B cell (primary cell): ENCODE results near the gene UBE2O.

Experiments
- EZH2 ChIP-seq: IDR thresholded peaks from 2 replicates; pipeline ENCODE4 v1.6.1; 2012; ENCODE audit warnings: borderline replicate concordance, low read depth, mild to moderate bottlenecking, moderate library complexity, low read length; ENCODE audit not compliant: insufficient read depth, poor library complexity, severe bottlenecking
- TF ChIP-seq, protein P1 (sequence below): fragments of 200-600 bp; IDR thresholded peaks from one replicate; pipeline ENCODE4 v1.8.0; 2022; ENCODE audit warnings: antibody characterized with exemption, mild to moderate bottlenecking

DNA sequence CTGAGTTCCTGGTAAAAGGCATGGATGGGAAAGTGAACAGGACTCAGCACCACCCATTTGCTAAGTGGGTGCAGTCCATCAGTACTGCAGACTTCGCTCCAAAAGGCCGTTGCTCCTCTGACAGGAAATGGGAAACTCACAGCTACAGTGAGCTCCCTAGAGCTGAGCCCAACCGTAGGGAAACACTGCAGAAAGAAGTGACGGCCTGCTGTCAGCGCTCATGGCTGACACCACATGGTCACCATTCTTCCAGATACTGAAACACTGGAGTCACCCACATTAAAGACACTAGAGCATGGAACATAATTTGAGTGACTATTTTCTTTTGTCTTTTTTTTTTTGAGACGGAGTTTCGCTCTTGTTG, 31.9 kb downstream of the UBE2O start:
- TF ChIP-seq, protein P1, sequence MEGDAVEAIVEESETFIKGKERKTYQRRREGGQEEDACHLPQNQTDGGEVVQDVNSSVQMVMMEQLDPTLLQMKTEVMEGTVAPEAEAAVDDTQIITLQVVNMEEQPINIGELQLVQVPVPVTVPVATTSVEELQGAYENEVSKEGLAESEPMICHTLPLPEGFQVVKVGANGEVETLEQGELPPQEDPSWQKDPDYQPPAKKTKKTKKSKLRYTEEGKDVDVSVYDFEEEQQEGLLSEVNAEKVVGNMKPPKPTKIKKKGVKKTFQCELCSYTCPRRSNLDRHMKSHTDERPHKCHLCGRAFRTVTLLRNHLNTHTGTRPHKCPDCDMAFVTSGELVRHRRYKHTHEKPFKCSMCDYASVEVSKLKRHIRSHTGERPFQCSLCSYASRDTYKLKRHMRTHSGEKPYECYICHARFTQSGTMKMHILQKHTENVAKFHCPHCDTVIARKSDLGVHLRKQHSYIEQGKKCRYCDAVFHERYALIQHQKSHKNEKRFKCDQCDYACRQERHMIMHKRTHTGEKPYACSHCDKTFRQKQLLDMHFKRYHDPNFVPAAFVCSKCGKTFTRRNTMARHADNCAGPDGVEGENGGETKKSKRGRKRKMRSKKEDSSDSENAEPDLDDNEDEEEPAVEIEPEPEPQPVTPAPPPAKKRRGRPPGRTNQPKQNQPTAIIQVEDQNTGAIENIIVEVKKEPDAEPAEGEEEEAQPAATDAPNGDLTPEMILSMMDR, result no peak
- no peak for TF ChIP-seq EZH2
